Muscle layer of colon (tissue), 2 donors: ENCODE results near the gene CHTF18.
"Not testable (repeated sequence)": the region's sequence is repeated elsewhere in the genome, so short reads cannot be mapped to it uniquely, and the experiment has no call there.

Experiments used
- H3K27ac ChIP-seq: one replicate; pipeline ENCODE4 v1.7.0; 2013; ENCODE audit warnings: low read depth, mild to moderate bottlenecking, low read length, moderate library complexity
- H3K27me3 ChIP-seq, 2 donors: one replicate each; pipeline ENCODE4 v1.7.0; 2013; ENCODE audit warnings: low read length in 2 of 2, mild to moderate bottlenecking in 2 of 2; ENCODE audit not compliant: insufficient read depth in 2 of 2, control insufficient read depth in 1 of 2
- H3K36me3 ChIP-seq: one replicate; pipeline ENCODE4 v1.7.0; 2013; ENCODE audit warnings: mild to moderate bottlenecking, low read length; ENCODE audit not compliant: insufficient read depth
- H3K4me1 ChIP-seq: one replicate; pipeline ENCODE4 v1.7.0; 2013; ENCODE audit warnings: mild to moderate bottlenecking, low read length; ENCODE audit not compliant: insufficient read depth
- H3K4me3 ChIP-seq, 2 donors: one replicate each; pipeline ENCODE4 v1.7.0; 2013; ENCODE audit warnings: low read length in 2 of 2, low read depth in 1 of 2, mild to moderate bottlenecking in 1 of 2, moderate library complexity in 1 of 2
- H3K9ac ChIP-seq: one replicate; pipeline ENCODE4 v1.7.0; 2013; ENCODE audit warnings: low read length
- H3K9me3 ChIP-seq: one replicate; pipeline ENCODE4 v1.7.0; 2013; ENCODE audit warnings: mild to moderate bottlenecking, low read length
- donor health status: abdominal sarcoma.
- donor health status: Adenocarcinoma of cecum.

Gene CHTF18

DNA sequence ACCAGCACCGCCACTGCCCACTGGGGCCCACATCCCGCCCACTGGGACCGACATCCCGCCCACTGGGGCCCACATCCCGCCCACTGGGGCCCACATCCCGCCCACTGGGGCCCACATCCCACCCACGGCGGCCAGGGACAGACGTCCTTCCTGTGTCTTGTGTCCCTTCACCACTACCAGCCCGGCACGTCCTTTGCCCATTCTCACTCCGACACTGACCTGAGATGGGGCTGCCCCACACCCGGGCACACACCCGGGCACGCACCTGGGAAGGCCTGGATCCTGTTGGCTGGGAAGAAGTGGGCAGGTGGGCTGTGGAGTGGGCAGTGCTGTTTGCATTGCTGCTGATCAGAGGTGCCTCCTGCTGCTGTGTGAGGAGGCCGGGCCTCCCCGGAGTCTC, 40.5 kb downstream of the CHTF18 start:
- Histone ChIP-seq H3K27ac (no peak overlapping the region), H3K4me1 (no peaks in the 10 kb centered on the region), H3K36me3 (no peaks in the 10 kb centered on the region), H3K9me3 (no peaks in the 10 kb centered on the region), H3K27me3 (peaks cover 7 to 35% of the 10 kb centered on the region in 2 donors), H3K9ac (no peak overlapping the region), H3K4me3 (no peak overlapping the region)

GRCh38 chr16:830107-830870, 41.9 kb downstream of the CHTF18 start:
- H3K27me3 ChIP-seq = peaks cover 6 to 21% of the 10 kb centered on the region in 2 donors
- no peak overlapping the region for H3K4me3 ChIP-seq
- H3K9me3 ChIP-seq = no peaks in the 10 kb centered on the region
- H3K36me3 ChIP-seq = no peaks in the 10 kb centered on the region
- no peaks in the 10 kb centered on the region for H3K4me1 ChIP-seq
- no peak overlapping the region for H3K27ac ChIP-seq
- H3K9ac ChIP-seq = no peak overlapping the region

DNA sequence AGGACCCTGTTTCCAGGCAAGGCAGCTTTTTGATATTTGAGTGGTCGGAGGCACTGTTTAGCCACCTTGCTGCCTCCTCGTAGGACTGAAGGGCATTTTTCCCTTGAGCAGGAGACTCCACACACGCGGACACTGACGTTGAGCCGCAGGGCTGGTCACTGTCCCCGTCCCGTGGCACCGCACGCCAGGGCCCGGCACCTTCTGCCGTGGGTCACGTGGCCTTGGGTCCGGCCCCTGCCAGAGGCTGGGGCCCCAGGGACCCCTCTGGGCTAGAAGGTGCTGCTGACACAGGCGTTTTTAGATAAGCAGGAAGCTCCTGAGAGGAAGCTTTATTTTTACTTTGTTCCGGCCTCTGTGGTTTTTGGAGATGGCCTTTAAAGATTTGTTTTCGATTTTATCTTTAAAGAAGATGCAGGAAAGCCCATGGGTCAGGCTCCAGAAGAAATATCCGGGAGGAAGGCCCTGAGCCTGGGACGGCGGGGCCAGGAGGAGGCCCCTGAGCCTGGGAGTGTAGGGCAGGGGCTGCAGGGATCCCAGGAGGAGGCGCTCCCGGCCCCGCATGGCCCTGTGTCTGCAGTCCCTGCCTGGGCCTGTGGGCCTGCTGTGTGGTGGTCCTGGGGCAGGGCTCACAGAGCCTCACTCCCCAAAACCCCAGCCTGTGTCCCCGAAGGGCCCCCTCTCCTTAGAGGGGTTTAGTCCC, 42.6 kb downstream of the CHTF18 start:
- no peak overlapping the region for H3K9ac ChIP-seq
- peaks cover 0 to 19% of the 10 kb centered on the region in 2 donors for H3K27me3 ChIP-seq
- H3K27ac ChIP-seq = no peak overlapping the region
- H3K4me3 ChIP-seq = no peak overlapping the region
- peaks cover 6% of the 10 kb centered on the region for H3K9me3 ChIP-seq
- H3K4me1 ChIP-seq = no peaks in the 10 kb centered on the region
- H3K36me3 ChIP-seq = no peaks in the 10 kb centered on the region

DNA sequence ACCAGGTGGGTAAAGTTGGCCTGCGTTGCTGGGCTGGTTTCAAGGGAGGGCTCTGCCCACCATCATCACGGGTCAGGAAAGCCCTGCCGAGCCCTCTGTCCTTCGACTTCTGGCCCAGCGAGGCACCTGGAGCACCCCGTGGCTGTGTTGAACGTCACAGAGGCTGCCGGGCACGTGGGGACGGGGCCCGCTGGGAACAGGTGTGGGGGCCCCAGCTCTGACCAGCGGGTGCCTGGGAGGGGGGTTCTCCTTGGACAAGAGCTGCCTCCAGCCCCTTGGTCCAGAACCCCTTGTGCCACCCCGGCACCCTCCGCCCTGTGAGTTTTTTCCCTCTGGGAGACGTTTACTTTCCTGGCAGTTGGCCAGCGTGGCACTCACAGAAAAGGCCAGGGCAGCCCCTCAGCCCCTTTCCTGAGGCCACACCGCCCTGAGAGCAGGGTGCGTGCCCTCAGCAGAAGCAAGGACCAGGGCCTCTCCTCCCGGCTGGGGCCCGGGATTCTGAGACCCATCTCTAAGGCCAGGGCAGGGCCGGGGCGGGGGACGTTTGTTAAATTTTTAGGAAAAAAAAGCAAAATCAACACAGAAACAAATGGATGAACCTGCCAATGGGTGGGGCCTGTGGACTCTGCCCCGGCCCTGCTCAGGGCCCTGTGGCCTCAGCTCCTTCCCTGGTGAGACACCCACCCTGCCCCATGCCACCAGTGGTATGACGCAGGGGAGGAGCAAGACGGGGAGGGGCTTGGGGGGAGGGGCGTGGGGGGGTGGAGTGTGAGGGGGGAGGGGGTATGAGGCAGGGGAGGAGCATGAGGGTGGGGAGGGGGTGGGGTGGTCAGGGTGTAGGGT, 43.4 kb downstream of the CHTF18 start:
- H3K4me1 ChIP-seq = no peaks in the 10 kb centered on the region
- no peak overlapping the region for H3K27ac ChIP-seq
- peaks cover 0 to 19% of the 10 kb centered on the region in 2 donors for H3K27me3 ChIP-seq
- no peak overlapping the region for H3K9ac ChIP-seq
- no peak overlapping the region for H3K4me3 ChIP-seq
- H3K9me3 ChIP-seq = peaks cover 9% of the 10 kb centered on the region
- no peaks in the 10 kb centered on the region for H3K36me3 ChIP-seq

DNA sequence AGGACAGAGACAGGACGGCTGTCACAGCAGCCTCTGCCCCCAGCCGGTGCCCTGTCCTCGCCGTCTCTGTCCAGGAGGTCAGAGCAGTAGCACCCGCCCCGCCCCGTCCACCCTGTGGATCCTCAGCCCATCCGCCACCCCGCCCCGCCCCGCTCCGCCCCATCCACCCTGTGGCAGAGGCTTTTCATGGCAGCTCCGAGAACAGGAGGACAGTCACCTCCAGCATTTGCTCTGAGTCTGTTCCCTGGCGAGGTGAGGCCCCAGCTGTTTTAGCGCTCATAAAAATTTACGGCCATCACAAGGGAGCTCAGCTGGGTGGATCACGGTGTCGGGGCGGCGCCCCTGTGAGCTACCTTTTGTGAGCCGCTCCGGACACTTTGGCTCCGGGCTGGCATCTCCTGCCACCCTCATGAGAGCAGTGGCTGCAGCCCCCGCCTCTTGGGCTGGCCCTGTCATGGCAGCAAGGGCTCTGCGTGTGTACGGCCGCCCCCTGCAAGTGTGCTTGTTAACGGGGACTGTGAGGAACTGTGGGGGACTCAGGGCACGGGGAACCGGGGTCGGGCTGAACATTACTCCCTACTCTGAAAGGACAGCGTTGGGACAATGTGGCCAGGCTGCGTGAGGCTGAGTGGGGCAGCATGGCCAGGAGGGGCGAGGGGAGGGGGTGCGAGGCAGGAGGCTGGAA, 44.4 kb downstream of the CHTF18 start:
- peaks cover 9% of the 10 kb centered on the region for H3K9me3 ChIP-seq
- no peak overlapping the region for H3K4me3 ChIP-seq
- H3K9ac ChIP-seq = no peak overlapping the region
- H3K36me3 ChIP-seq = no peaks in the 10 kb centered on the region
- H3K27ac ChIP-seq = no peak overlapping the region
- H3K4me1 ChIP-seq = no peaks in the 10 kb centered on the region
- H3K27me3 ChIP-seq = peaks cover 0 to 12% of the 10 kb centered on the region in 2 donors

DNA sequence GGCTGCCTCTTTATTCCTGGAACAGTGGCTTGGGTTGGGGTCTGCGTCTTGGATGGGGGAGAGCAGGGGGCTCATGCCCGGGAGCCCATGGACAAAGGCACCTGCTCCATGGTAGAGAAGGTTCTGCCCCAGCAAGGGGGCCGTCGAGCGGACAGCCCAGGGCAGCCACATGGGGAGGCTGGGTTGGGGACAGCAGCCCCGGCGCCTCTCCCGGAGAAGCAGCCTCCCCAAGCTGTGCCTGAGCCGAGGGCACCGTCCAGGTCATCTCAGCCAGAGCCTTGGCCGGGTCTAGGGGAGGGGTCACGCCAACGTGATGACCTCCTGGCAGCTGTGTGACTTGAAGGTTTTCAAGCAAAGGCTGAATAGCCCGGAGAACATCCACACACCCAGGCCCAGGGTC, 45.0 kb downstream of the CHTF18 start:
- Histone ChIP-seq H3K9ac (no peak overlapping the region), H3K4me3 (no peak overlapping the region), H3K4me1 (no peaks in the 10 kb centered on the region), H3K36me3 (no peaks in the 10 kb centered on the region), H3K9me3 (peaks cover 9% of the 10 kb centered on the region), H3K27me3 (peaks cover 0 to 12% of the 10 kb centered on the region in 2 donors), H3K27ac (no peak overlapping the region)

DNA sequence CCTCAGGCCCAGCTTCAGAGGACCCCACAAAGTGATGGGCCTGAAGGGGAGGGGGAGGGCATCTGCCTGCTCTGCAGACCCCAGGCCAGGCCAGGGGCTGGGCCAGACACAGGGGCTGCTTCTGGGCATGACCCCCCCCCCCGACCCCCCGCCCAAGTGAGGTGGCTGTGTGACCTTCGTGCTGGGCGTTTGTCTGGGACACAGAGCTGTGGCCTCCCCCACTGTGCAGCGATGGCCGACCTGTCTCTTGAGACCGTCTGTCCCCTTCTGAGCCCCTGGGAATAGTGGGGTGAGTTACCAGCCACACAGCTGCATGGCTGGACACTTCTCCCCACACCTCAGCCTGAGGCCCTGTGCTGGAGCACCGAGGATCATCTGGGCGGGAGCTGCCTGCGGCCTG, 47.0 kb downstream of the CHTF18 start:
- H3K36me3 ChIP-seq = no peaks in the 10 kb centered on the region
- H3K4me1 ChIP-seq = no peaks in the 10 kb centered on the region
- no peak overlapping the region for H3K9ac ChIP-seq
- no peak overlapping the region for H3K27ac ChIP-seq
- H3K4me3 ChIP-seq = no peak overlapping the region
- H3K9me3 ChIP-seq = peaks cover 9% of the 10 kb centered on the region
- H3K27me3 ChIP-seq = peaks cover 0 to 24% of the 10 kb centered on the region in 2 donors

DNA sequence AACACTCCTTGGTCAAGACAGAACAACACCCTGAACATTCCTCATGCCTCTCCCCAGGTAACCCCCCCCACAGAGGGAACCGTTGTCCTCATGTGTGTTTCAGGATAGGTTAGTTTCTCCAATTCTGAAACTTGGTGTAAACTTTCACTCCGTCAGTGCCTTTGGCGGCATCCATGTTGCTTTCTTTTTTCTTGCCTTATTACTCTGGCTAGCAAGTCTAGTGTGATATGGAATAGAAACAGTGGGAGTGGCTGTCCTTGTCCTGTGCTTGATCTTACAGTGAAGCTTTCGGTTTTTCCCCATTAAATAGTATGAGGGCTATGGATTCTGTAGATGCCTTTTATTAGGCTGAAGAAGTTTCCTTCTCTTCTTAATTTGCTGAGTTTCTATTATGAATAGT, 47.8 kb downstream of the CHTF18 start:
- H3K4me1 ChIP-seq = no peaks in the 10 kb centered on the region
- H3K27me3 ChIP-seq = peaks cover 0 to 27% of the 10 kb centered on the region in 2 donors
- no peaks in the 10 kb centered on the region for H3K36me3 ChIP-seq
- H3K9ac ChIP-seq = no peak overlapping the region
- H3K9me3 ChIP-seq = peaks cover 9% of the 10 kb centered on the region
- H3K4me3 ChIP-seq = no peak overlapping the region
- H3K27ac ChIP-seq = no peak overlapping the region

DNA sequence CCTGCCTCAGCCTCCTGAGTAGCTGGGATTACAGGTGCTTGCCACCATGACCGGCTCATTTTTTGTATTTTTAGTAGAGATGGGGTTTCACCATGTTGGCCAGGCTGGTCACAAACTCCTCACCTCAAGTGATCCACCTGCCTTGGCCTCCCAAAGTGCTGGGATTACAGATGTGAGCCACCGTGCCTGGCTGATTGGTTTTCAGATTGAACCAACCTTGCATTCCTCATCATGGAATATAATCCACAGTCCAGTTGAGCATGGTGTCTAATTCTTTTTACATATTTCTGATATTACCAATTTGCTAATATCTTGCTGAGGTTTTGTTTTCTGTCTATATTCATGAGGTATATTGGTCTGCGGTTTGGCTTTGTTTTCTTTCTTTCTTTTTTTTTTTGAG, 48.4 kb downstream of the CHTF18 start:
- not testable (repeated sequence) for H3K9me3 ChIP-seq, H3K36me3 ChIP-seq, H3K4me1 ChIP-seq, H3K27ac ChIP-seq, H3K4me3 ChIP-seq, H3K9ac ChIP-seq
- peaks cover 0 to 23% of the 10 kb centered on the region in 2 donors for H3K27me3 ChIP-seq

DNA sequence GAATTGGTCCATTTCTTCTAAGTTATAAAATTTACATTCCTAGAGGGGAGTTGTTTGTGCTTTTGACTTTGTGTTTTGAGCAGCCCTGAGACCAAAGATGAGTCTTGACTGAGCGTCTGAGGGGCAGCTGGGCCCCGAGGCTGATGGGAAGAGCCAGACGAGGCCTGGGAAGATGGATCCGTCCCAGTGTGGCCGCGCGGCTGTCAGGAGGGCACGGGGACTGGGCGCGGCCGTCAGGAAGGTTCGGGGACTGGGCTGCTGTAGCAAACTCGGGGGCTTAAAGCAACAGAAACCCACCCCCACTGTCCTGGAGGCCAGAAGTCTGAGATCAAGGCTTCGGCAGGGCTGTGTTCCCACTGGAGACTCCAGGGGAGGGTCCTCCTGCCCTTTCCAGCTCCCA, 50.3 kb downstream of the CHTF18 start:
- Histone ChIP-seq H3K4me3 (no peak overlapping the region), H3K36me3 (no peaks in the 10 kb centered on the region), H3K4me1 (no peaks in the 10 kb centered on the region), H3K27ac (no peak overlapping the region), H3K27me3 (peaks cover 0 to 21% of the 10 kb centered on the region in 2 donors), H3K9me3 (peaks cover 9% of the 10 kb centered on the region), H3K9ac (no peak overlapping the region)
